DOHH2 (cell line): Measurements from ENCODE around the gene SLC2A13.

Experiments
- H3F3A ChIP-seq: fragments of 200-600 bp; sonication (generic), shearing (Covaris generic); 2 replicates; pipeline ENCODE4 v1.6.0; 2016; ENCODE audit warnings: antibody characterized with exemption, mild to moderate bottlenecking; ENCODE audit not compliant: control insufficient read depth, insufficient read depth
- H3K27ac ChIP-seq: fragments of 200-600 bp; sonication (generic); 2 replicates; pipeline ENCODE4 v1.5.1; 2014; ENCODE audit warnings: low read depth, mild to moderate bottlenecking, low read length, moderate library complexity
- H3K27me3 ChIP-seq: fragments of 200-600 bp; sonication (generic); 2 replicates; pipeline ENCODE4 v1.6.1; 2014; ENCODE audit warnings: mild to moderate bottlenecking, low read length, mixed read lengths; ENCODE audit not compliant: control insufficient read depth
- H3K36me3 ChIP-seq: fragments of 200-600 bp; sonication (generic); 2 replicates; pipeline ENCODE4 v1.6.1; 2014; ENCODE audit warnings: mild to moderate bottlenecking, low read length, moderate library complexity, mixed read lengths; ENCODE audit not compliant: control insufficient read depth
- H3K4me1 ChIP-seq: fragments of 200-600 bp; sonication (generic); 2 replicates; pipeline ENCODE4 v1.6.1; 2014; ENCODE audit warnings: mild to moderate bottlenecking, low read length, mixed read lengths; ENCODE audit not compliant: control insufficient read depth
- H3K4me2 ChIP-seq: fragments of 200-600 bp; sonication (generic); 2 replicates; pipeline ENCODE4 v1.6.0; 2014; ENCODE audit warnings: mild to moderate bottlenecking, low read length, moderate library complexity
- H3K4me3 ChIP-seq: fragments of 200-600 bp; sonication (generic); 2 replicates; pipeline ENCODE4 v1.5.1; 2014; ENCODE audit warnings: mild to moderate bottlenecking, low read length, mixed read lengths
- H3K79me2 ChIP-seq: fragments of 200-600 bp; sonication (generic); 2 replicates; pipeline ENCODE4 v1.6.1; 2014; ENCODE audit warnings: mild to moderate bottlenecking, low read length, mixed read lengths; ENCODE audit not compliant: control insufficient read depth
- H3K9me2 ChIP-seq: fragments of 200-600 bp; sonication (generic); replicated peaks from 2 replicates; pipeline ENCODE4 v1.6.1; 2014; ENCODE audit warnings: mild to moderate bottlenecking, low read length, mixed read lengths; ENCODE audit not compliant: control insufficient read depth
- H3K9me3 ChIP-seq: fragments of 200-600 bp; sonication (generic); 2 replicates; pipeline ENCODE4 v1.6.1; 2014; ENCODE audit warnings: antibody characterized with exemption, low read length, mixed read lengths; ENCODE audit not compliant: control insufficient read depth, insufficient read depth
- H4K20me1 ChIP-seq: fragments of 200-600 bp; sonication (generic); 2 replicates; pipeline ENCODE4 v1.6.0; 2014; ENCODE audit warnings: low read depth, mild to moderate bottlenecking, antibody characterized with exemption, low read length, moderate library complexity; ENCODE audit not compliant: control insufficient read depth, insufficient read depth
- EZH2phosphoT487 ChIP-seq: fragments of 200-600 bp; sonication (generic); IDR thresholded peaks from 2 replicates; pipeline ENCODE4 v1.6.1; 2017; ENCODE audit warnings: borderline replicate concordance, mild to moderate bottlenecking, antibody characterized with exemption, low read length, moderate library complexity, mixed read lengths
- TF ChIP-seq, protein P1 (sequence below): fragments of 200-600 bp; sonication (generic); IDR thresholded peaks from one replicate; pipeline ENCODE4 v1.5.1; 2014; ENCODE audit warnings: antibody characterized with exemption, mild to moderate bottlenecking, low read depth, low read length; ENCODE audit not compliant: poor library complexity, severe bottlenecking

SLC2A13 gene

DNA sequence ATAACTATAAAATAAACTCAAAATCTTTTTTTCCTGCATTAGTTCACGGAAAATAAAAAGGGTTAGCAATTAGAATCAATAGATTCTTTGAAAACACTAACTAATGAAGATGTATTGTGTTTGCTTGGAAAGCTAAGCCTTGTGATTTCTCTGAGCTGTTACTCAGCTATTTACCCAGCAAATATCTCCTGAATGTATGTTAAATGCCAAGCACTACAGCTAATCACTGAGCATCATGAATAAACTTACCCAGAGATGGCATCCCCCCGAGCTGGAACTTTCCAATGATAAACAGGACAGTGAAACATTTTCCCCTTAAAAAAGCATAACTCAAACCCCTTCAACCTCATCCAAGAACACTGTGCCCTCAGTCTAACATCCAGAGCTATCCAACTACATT is 71.2 kb downstream of the SLC2A13 start:
- H3K4me1 ChIP-seq, result no peaks in the 10 kb centered on the region
- H3K4me2 ChIP-seq, result no peak overlapping the region
- no peaks in the 10 kb centered on the region for H4K20me1 ChIP-seq
- no peaks in the 10 kb centered on the region for H3K9me3 ChIP-seq
- H3K9me2 ChIP-seq, result no peaks in the 10 kb centered on the region
- no peaks in the 10 kb centered on the region for H3K27me3 ChIP-seq
- no peaks in the 10 kb centered on the region for H3K36me3 ChIP-seq
- H3K79me2 ChIP-seq, result no peaks in the 10 kb centered on the region
- no peak for TF ChIP-seq EZH2phosphoT487
- TF ChIP-seq, protein P1, sequence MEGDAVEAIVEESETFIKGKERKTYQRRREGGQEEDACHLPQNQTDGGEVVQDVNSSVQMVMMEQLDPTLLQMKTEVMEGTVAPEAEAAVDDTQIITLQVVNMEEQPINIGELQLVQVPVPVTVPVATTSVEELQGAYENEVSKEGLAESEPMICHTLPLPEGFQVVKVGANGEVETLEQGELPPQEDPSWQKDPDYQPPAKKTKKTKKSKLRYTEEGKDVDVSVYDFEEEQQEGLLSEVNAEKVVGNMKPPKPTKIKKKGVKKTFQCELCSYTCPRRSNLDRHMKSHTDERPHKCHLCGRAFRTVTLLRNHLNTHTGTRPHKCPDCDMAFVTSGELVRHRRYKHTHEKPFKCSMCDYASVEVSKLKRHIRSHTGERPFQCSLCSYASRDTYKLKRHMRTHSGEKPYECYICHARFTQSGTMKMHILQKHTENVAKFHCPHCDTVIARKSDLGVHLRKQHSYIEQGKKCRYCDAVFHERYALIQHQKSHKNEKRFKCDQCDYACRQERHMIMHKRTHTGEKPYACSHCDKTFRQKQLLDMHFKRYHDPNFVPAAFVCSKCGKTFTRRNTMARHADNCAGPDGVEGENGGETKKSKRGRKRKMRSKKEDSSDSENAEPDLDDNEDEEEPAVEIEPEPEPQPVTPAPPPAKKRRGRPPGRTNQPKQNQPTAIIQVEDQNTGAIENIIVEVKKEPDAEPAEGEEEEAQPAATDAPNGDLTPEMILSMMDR, result no peak
- no peaks in the 10 kb centered on the region for H3F3A ChIP-seq
- H3K27ac ChIP-seq, result no peak overlapping the region
- H3K4me3 ChIP-seq, result no peak overlapping the region

- TF ChIP-seq, protein P1, result no peak
- no peak for TF ChIP-seq EZH2phosphoT487
- Histone ChIP-seq H3K4me2 (no peak overlapping the region), H3K9me2 (no peaks in the 10 kb centered on the region), H3F3A (no peaks in the 10 kb centered on the region), H4K20me1 (no peaks in the 10 kb centered on the region), H3K79me2 (no peaks in the 10 kb centered on the region), H3K9me3 (no peaks in the 10 kb centered on the region), H3K27me3 (no peaks in the 10 kb centered on the region), H3K4me1 (no peaks in the 10 kb centered on the region), H3K4me3 (no peak overlapping the region), H3K36me3 (no peaks in the 10 kb centered on the region), H3K27ac (no peak overlapping the region)
Observed at GRCh38 chr12:40034156-40034555, 71.7 kb downstream of the SLC2A13 start.

GRCh38 chr12:40033242-40033630 is 72.6 kb downstream of the SLC2A13 start:
- no peak for TF ChIP-seq EZH2phosphoT487
- TF ChIP-seq, protein P1, result no peak
- H3K4me3 ChIP-seq, result no peak overlapping the region
- no peaks in the 10 kb centered on the region for H3K79me2 ChIP-seq
- no peaks in the 10 kb centered on the region for H3K9me3 ChIP-seq
- no peaks in the 10 kb centered on the region for H3K27me3 ChIP-seq
- H3K4me1 ChIP-seq, result no peaks in the 10 kb centered on the region
- H3K4me2 ChIP-seq, result no peak overlapping the region
- H4K20me1 ChIP-seq, result no peaks in the 10 kb centered on the region
- H3K27ac ChIP-seq, result no peak overlapping the region
- H3K36me3 ChIP-seq, result no peaks in the 10 kb centered on the region
- no peaks in the 10 kb centered on the region for H3K9me2 ChIP-seq
- no peaks in the 10 kb centered on the region for H3F3A ChIP-seq
